Sigmoid colon (tissue), 7 donors: ENCODE data around the gene TDRD9. TPM values are rescaled to one million over a fixed set of nuclear protein-coding genes. Genes with fewer than 3 reads are reported as not detected.

Source experiments
- DNase-seq: peaks from one replicate; pipeline ENCODE4 v3.0.0-alpha.2; 2019
- H3K27ac ChIP-seq, 4 donors: fragments of 200-600 bp; sonication (generic); one replicate each; pipeline ENCODE4 v1.5.1; 2016 to 2019; ENCODE audit warnings: mild to moderate bottlenecking in 1 of 4
- H3K27me3 ChIP-seq, 3 donors: fragments of 200-600 bp; sonication (generic); one replicate each; pipeline ENCODE4 v1.5.1; 2019; ENCODE audit warnings: mild to moderate bottlenecking in 1 of 3
- H3K36me3 ChIP-seq, 4 donors: fragments of 200-600 bp; sonication (generic); one replicate each; pipeline ENCODE4 v1.5.1; 2016 to 2019
- H3K4me1 ChIP-seq, 4 donors: fragments of 200-600 bp; sonication (generic); one replicate each; pipeline ENCODE4 v1.5.1; 2017 to 2019
- H3K4me3 ChIP-seq, 4 donors: fragments of 200-600 bp; sonication (generic); one replicate each; pipeline ENCODE4 v1.5.1; 2017 to 2019; ENCODE audit warnings: mild to moderate bottlenecking in 2 of 4, moderate library complexity in 1 of 4
- H3K9me3 ChIP-seq, 4 donors: fragments of 200-600 bp in 3 of 4; sonication (generic) in 3 of 4; one replicate each; pipeline versions ENCODE4 v1.5.1 to v1.6.1; 2013 to 2019
- EP300 ChIP-seq, 4 donors: sonication (generic); formaldehyde crosslinking; IDR thresholded peaks; one replicate each; pipeline ENCODE4 v1.6.1; 2017; ENCODE audit warnings: antibody characterized with exemption in 4 of 4
- POLR2A ChIP-seq, 2 donors: fragments of 450-650 bp; IDR thresholded peaks; one replicate each; pipeline ENCODE4 v1.6.1; 2016; ENCODE audit warnings: antibody characterized with exemption in 2 of 2, mild to moderate bottlenecking in 2 of 2, moderate library complexity in 2 of 2
- POLR2AphosphoS5 ChIP-seq, 4 donors: sonication (generic); formaldehyde crosslinking; IDR thresholded peaks; one replicate each; pipeline ENCODE4 v1.6.1; 2017; ENCODE audit warnings: antibody characterized with exemption in 4 of 4
- WGBS, 2 donors: extraction: QIAGEN DNeasy Blood & Tissue Kit; methylation state at CpG; one replicate each; pipeline ENCODE4 v1.1.7; 2013; 5-methylcytosine and 5-hydroxymethylcytosine counted together
- intact Hi-C: fragments of 100-400 bp; cut with DNase I; formaldehyde crosslinking; loops from one replicate; pipeline ENCODE4 v1.15.1; 2023
- polyA plus RNA-seq, 3 donors: library from polyadenylated mRNA; stranded (reverse); fragments of 200-250 nt; gene quantifications; one replicate each; pipeline ENCODE4 v1.2.3, GENCODE V29; 2013
- total RNA-seq, 4 donors: library from RNA; depleted of rRNA; stranded (reverse); fragments of >200 nt; gene quantifications; one replicate each; pipeline ENCODE4 v1.1.0, GENCODE V29; 2016
- TF ChIP-seq, protein P1 (sequence below), 4 experiments: fragments of 450-650 bp in 3 of 4; fragments of 200-600 bp in 1 of 4; IDR thresholded peaks; one replicate each; pipeline ENCODE4 v1.5.1; 2016 to 2019; ENCODE audit warnings: antibody characterized with exemption in 4 of 4, mild to moderate bottlenecking in 3 of 4, moderate library complexity in 2 of 4
- donor health status: healthy with polysubstance abuse.
- donor health status: Bipolar disorder and iron deficiency.
- donor health status: healthy.

Gene TDRD9
- total and polyA plus RNA-seq, 7 donors: 0.58 to 4.6 (median 1.2) TPM

DNA sequence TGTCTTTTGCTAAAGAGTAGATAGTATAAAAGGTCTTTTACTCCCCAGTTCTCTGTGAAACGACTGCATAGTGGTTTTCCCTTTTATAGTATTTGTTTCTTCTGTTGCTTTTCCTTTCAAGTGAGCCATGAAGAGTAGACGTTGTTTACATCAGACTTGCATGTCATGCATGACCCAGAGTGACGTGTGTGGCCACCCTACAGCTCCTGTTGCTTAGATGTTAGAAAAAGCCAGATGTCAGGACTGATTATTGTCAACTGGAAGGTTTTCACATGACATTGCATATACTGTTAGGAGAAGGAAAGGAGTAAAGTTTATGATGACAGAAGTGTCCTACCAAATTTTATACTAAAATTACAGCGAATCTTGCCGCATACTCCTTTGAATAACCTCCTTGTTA lies 15.4 kb downstream of the TDRD9 start:
- Histone ChIP-seq H3K36me3 (no peaks in the 10 kb centered on the region), H3K27me3 (peaks cover 0 to 45% (median 0%) of the 10 kb centered on the region in 3 donors), H3K4me1 (no peaks in the 10 kb centered on the region), H3K9me3 (peaks cover 0 to 6% (median 2%) of the 10 kb centered on the region in 4 donors), H3K4me3 (no peak overlapping the region), H3K27ac (no peak overlapping the region)
- TF ChIP-seq POLR2A (IDR thresholded peaks at IDR 0.05) (no peak), POLR2AphosphoS5 (IDR thresholded peaks at IDR 0.05) (no peak), EP300 (IDR thresholded peaks at IDR 0.05) (no peak)
- TF ChIP-seq, protein P1, sequence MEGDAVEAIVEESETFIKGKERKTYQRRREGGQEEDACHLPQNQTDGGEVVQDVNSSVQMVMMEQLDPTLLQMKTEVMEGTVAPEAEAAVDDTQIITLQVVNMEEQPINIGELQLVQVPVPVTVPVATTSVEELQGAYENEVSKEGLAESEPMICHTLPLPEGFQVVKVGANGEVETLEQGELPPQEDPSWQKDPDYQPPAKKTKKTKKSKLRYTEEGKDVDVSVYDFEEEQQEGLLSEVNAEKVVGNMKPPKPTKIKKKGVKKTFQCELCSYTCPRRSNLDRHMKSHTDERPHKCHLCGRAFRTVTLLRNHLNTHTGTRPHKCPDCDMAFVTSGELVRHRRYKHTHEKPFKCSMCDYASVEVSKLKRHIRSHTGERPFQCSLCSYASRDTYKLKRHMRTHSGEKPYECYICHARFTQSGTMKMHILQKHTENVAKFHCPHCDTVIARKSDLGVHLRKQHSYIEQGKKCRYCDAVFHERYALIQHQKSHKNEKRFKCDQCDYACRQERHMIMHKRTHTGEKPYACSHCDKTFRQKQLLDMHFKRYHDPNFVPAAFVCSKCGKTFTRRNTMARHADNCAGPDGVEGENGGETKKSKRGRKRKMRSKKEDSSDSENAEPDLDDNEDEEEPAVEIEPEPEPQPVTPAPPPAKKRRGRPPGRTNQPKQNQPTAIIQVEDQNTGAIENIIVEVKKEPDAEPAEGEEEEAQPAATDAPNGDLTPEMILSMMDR (IDR thresholded peaks at IDR 0.05): no peak
- intact Hi-C loops: no loop called here
- no peak for DNase-seq
- 61 to 64% methylated on average over 5 of the region's 5 CpGs for WGBS, 2 donors

GRCh38 chr14:103946975-103947374 lies 18.7 kb downstream of the TDRD9 start:
- Histone ChIP-seq H3K4me3 (no peak overlapping the region), H3K4me1 (no peaks in the 10 kb centered on the region), H3K27ac (no peak overlapping the region), H3K9me3 (peaks cover 0 to 6% (median 2%) of the 10 kb centered on the region in 4 donors), H3K36me3 (no peaks in the 10 kb centered on the region), H3K27me3 (peaks cover 0 to 26% (median 0%) of the 10 kb centered on the region in 3 donors)
- 95 to 96% methylated on average over 2 of the region's 2 CpGs for whole genome bisulfite sequencing, 2 donors
- intact Hi-C loops: no loop called here
- DNase-seq: no peak
- TF ChIP-seq EP300 (IDR thresholded peaks at IDR 0.05): no peak
- TF ChIP-seq, protein P1 (IDR thresholded peaks at IDR 0.05): no peak
- TF ChIP-seq POLR2AphosphoS5 (IDR thresholded peaks at IDR 0.05): no peak
- no peak for TF ChIP-seq POLR2A (IDR thresholded peaks at IDR 0.05)

GRCh38 chr14:103948442-103948841 lies 20.2 kb downstream of the TDRD9 start:
- intact Hi-C loops: no loop called here
- TF ChIP-seq, protein P1 (IDR thresholded peaks at IDR 0.05): no peak
- TF ChIP-seq EP300 (IDR thresholded peaks at IDR 0.05) (no peak), POLR2A (IDR thresholded peaks at IDR 0.05) (no peak), POLR2AphosphoS5 (IDR thresholded peaks at IDR 0.05) (no peak)
- Histone ChIP-seq H3K36me3 (no peaks in the 10 kb centered on the region), H3K4me3 (no peak overlapping the region), H3K9me3 (peaks cover 0 to 6% (median 2%) of the 10 kb centered on the region in 4 donors), H3K27me3 (peaks cover 0 to 14% (median 0%) of the 10 kb centered on the region in 3 donors), H3K27ac (no peak overlapping the region), H3K4me1 (no peaks in the 10 kb centered on the region)
- 68 to 78% methylated on average over 2 of the region's 2 CpGs for WGBS, 2 donors
- DNase-seq: no peak

DNA sequence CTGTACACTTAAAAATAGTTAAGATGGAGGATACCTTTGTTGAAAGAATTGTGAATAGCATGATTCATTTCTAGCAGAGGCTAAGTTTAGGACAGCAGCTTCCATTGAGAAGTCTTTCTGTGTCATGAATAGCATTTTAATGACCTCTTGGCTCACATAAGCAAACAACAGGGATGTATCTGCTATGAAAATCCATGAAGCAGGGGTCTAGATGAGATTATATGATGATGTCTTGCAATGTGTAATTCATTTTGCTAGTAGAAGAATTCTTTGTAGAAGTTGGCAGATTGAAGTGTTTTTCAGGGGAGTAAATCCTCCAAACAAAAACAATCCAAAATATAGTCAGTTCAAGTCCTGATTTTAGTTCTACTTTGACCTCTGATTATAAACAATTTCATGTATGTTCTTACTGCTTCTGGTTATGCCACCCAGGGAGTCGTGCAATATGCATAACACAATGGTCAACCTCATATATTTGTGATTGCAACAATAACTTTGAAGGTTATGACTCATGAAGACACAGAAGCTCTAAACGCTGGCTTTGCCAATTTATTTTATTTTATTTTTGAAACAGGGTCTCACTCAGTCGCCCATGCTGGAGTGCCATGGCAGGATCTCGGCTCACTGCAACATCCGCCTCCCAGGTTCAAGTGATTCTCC lies 21.0 kb downstream of the TDRD9 start:
- no peak for DNase-seq
- TF ChIP-seq, protein P1 (IDR thresholded peaks at IDR 0.05): no peak
- no peak for TF ChIP-seq POLR2AphosphoS5 (IDR thresholded peaks at IDR 0.05)
- TF ChIP-seq POLR2A (IDR thresholded peaks at IDR 0.05): no peak
- TF ChIP-seq EP300 (IDR thresholded peaks at IDR 0.05): no peak
- 53 to 71% methylated on average over 5 of the region's 5 CpGs for WGBS, 2 donors

More for the DNA sequence above, 21.0 kb downstream of the TDRD9 start:
- Histone ChIP-seq H3K4me3 (no peak overlapping the region), H3K9me3 (peaks cover 0 to 6% (median 2%) of the 10 kb centered on the region in 4 donors), H3K27me3 (peaks cover 0 to 14% (median 0%) of the 10 kb centered on the region in 3 donors), H3K36me3 (no peaks in the 10 kb centered on the region), H3K4me1 (no peaks in the 10 kb centered on the region), H3K27ac (no peak overlapping the region)
- intact Hi-C loops: no loop called here
